SK-N-SH treated with all-trans-retinoic acid at 6 μM for 48 hours (cell line): ENCODE data around the gene NLE1.

Experiments used
- ESRRG ChIP-seq: fragments of 250-450 bp; sonication (Bioruptor Pico); IDR thresholded peaks from 2 replicates; pipeline ENCODE4 v1.6.1; 2021; ENCODE audit warnings: mild to moderate bottlenecking
- SNAI2 ChIP-seq: fragments of 250-450 bp; sonication (Bioruptor Pico); IDR thresholded peaks from 2 replicates; pipeline ENCODE4 v1.5.0; 2020; ENCODE audit warnings: mild to moderate bottlenecking, moderate library complexity
- ZFP30 ChIP-seq: fragments of 450-650 bp; formaldehyde crosslinking; IDR thresholded peaks from 2 replicates; pipeline ENCODE4 v1.5.0; 2022; ENCODE audit warnings: mild to moderate bottlenecking, moderate library complexity
- ZNF565 ChIP-seq: fragments of 450-650 bp; formaldehyde crosslinking; conservative IDR thresholded peaks from 2 replicates; pipeline ENCODE4 v1.5.0; 2020; ENCODE audit warnings: low read depth, mild to moderate bottlenecking, moderate library complexity
- TF ChIP-seq, protein P1 (sequence below): fragments of 250-450 bp; sonication (Bioruptor Pico); IDR thresholded peaks from 2 replicates; pipeline ENCODE4 v1.8.0; 2020; ENCODE audit warnings: mild to moderate bottlenecking, moderate library complexity, borderline replicate concordance
- TF ChIP-seq, protein P2 (sequence below): fragments of 250-450 bp; sonication (Bioruptor Pico); IDR thresholded peaks from 2 replicates; pipeline ENCODE4 v1.5.1; 2020; ENCODE audit warnings: low read depth, mild to moderate bottlenecking, moderate library complexity

GRCh38 chr17:35148144-35148543 lies 6.0 kb upstream of the NLE1 start:
- no peak for TF ChIP-seq ZNF565 (CRISPR knock-in tag)
- TF ChIP-seq, protein P1, sequence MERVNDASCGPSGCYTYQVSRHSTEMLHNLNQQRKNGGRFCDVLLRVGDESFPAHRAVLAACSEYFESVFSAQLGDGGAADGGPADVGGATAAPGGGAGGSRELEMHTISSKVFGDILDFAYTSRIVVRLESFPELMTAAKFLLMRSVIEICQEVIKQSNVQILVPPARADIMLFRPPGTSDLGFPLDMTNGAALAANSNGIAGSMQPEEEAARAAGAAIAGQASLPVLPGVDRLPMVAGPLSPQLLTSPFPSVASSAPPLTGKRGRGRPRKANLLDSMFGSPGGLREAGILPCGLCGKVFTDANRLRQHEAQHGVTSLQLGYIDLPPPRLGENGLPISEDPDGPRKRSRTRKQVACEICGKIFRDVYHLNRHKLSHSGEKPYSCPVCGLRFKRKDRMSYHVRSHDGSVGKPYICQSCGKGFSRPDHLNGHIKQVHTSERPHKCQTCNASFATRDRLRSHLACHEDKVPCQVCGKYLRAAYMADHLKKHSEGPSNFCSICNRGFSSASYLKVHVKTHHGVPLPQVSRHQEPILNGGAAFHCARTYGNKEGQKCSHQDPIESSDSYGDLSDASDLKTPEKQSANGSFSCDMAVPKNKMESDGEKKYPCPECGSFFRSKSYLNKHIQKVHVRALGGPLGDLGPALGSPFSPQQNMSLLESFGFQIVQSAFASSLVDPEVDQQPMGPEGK (CRISPR knock-in tag): no peak
- no peak for TF ChIP-seq ZFP30 (CRISPR knock-in tag)
- no peak for TF ChIP-seq ESRRG
- no peak for TF ChIP-seq SNAI2 (CRISPR knock-in tag)
- TF ChIP-seq, protein P2, sequence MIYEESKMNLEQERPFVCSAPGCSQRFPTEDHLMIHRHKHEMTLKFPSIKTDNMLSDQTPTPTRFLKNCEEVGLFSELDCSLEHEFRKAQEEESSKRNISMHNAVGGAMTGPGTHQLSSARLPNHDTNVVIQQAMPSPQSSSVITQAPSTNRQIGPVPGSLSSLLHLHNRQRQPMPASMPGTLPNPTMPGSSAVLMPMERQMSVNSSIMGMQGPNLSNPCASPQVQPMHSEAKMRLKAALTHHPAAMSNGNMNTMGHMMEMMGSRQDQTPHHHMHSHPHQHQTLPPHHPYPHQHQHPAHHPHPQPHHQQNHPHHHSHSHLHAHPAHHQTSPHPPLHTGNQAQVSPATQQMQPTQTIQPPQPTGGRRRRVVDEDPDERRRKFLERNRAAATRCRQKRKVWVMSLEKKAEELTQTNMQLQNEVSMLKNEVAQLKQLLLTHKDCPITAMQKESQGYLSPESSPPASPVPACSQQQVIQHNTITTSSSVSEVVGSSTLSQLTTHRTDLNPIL (CRISPR knock-in tag): no peak
